Measurements from ENCODE around the gene ORM1. TPM values are rescaled to one million over a fixed set of nuclear protein-coding genes. Genes with fewer than 3 reads are reported as not detected.

ORM1 gene
- total and polyA plus RNA-seq, 2 donors (not counting 3 experiments of a cell fraction or from before 2014, with no cell fraction given) = not detected

GRCh38 chr9:114303571-114303970 is 19.3 kb upstream of the ORM1 start:
- FAIRE-seq (no peak), DNase-seq (ENCODE audit: low read depth, low spot score) (no peak)
- no peaks in the 10 kb centered on the region for H3K79me2 ChIP-seq (ENCODE audit: control insufficient read depth, insufficient read depth, low read length)
- no peak overlapping the region for H3K27ac ChIP-seq (ENCODE audit: insufficient read depth, low read depth, low read length)
- H4K20me1 ChIP-seq (replicated peaks; ENCODE audit: control insufficient read depth, extremely low read depth, insufficient read depth, low read length) = no peaks in the 10 kb centered on the region
- no peaks in the 10 kb centered on the region for H3K9me3 ChIP-seq (replicated peaks; ENCODE audit: control insufficient read depth, insufficient read depth, low read length)
- H3K27me3 ChIP-seq (ENCODE audit: control insufficient read depth in 2 of 2, insufficient read depth in 2 of 2, low read length in 2 of 2) = no peaks in the 10 kb centered on the region
- peaks cover 2 to 10% of the 10 kb centered on the region in 2 experiments for H3K36me3 ChIP-seq (ENCODE audit: control insufficient read depth in 2 of 2, extremely low read depth in 1 of 2, insufficient read depth in 2 of 2, low read length in 2 of 2)
- no peak overlapping the region for H2AFZ ChIP-seq (ENCODE audit: low read depth, low read length)
- TF ChIP-seq POLR2A (IDR thresholded peaks at IDR 0.05; ENCODE audit: low read depth, low read length) (no peak), FOS (IDR thresholded peaks at IDR 0.05; ENCODE audit: borderline replicate concordance, insufficient read depth, low read length) (no peak)
- TF ChIP-seq, protein P1, sequence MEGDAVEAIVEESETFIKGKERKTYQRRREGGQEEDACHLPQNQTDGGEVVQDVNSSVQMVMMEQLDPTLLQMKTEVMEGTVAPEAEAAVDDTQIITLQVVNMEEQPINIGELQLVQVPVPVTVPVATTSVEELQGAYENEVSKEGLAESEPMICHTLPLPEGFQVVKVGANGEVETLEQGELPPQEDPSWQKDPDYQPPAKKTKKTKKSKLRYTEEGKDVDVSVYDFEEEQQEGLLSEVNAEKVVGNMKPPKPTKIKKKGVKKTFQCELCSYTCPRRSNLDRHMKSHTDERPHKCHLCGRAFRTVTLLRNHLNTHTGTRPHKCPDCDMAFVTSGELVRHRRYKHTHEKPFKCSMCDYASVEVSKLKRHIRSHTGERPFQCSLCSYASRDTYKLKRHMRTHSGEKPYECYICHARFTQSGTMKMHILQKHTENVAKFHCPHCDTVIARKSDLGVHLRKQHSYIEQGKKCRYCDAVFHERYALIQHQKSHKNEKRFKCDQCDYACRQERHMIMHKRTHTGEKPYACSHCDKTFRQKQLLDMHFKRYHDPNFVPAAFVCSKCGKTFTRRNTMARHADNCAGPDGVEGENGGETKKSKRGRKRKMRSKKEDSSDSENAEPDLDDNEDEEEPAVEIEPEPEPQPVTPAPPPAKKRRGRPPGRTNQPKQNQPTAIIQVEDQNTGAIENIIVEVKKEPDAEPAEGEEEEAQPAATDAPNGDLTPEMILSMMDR (IDR thresholded peaks at IDR 0.05; ENCODE audit: extremely low read depth in 1 of 2, insufficient read depth in 1 of 2, low read depth in 1 of 2, low read length in 2 of 2) = no peak
- H3K9ac ChIP-seq (replicated peaks; ENCODE audit: extremely low read depth, insufficient read depth, low read length) = no peak overlapping the region
- no peaks in the 10 kb centered on the region for H3K4me1 ChIP-seq (ENCODE audit: control insufficient read depth, extremely low read depth, insufficient read depth, low read length)
- CTCF ChIA-PET = interaction anchor here (1.0 kb wide), 1 partner anchor 65 kb away, joined by 3 read pairs; no protein-coding TSS in a partner anchor
- H3K9me1 ChIP-seq (replicated peaks; ENCODE audit: control insufficient read depth, extremely low read depth, insufficient read depth, low read length) = no peaks in the 10 kb centered on the region
- POLR2A ChIA-PET = interaction anchor here (0.7 kb wide), 1 partner anchor 88 kb away, joined by 4 read pairs; no protein-coding TSS in a partner anchor
- dilution Hi-C loops (cut with MboI; ENCODE audit: extremely low pct_ligation_motif_present, low sequenced_read_pairs) (no loop called here), intact Hi-C loops (cut with micrococcal nuclease) (no loop called here)
- no TSS peak for BruUV-seq (replicated peaks)
- H3K4me3 ChIP-seq (replicated peaks in 1 of 3; ENCODE audit: insufficient read depth in 1 of 3, low read depth in 1 of 3, low read length in 3 of 3) = no peak overlapping the region
- no peak overlapping the region for H3K4me2 ChIP-seq (ENCODE audit: insufficient read depth, low read length)

GRCh38 chr9:114303977-114304376 is 18.9 kb upstream of the ORM1 start:
- no peak overlapping the region for H3K9ac ChIP-seq (replicated peaks; ENCODE audit: extremely low read depth, insufficient read depth, low read length)
- no peak overlapping the region for H2AFZ ChIP-seq (ENCODE audit: low read depth, low read length)
- no peak overlapping the region for H3K4me2 ChIP-seq (ENCODE audit: insufficient read depth, low read length)
- dilution Hi-C loops (cut with MboI; ENCODE audit: extremely low pct_ligation_motif_present, low sequenced_read_pairs) = no loop called here
- H3K79me2 ChIP-seq (ENCODE audit: control insufficient read depth, insufficient read depth, low read length) = no peaks in the 10 kb centered on the region
- FAIRE-seq = no peak
- ChIA-PET POLR2A (no interaction called here), CTCF (interaction anchor here (1.0 kb wide), 1 partner anchor 65 kb away, joined by 3 read pairs; no protein-coding TSS in a partner anchor)
- H3K4me1 ChIP-seq (ENCODE audit: control insufficient read depth, extremely low read depth, insufficient read depth, low read length) = no peaks in the 10 kb centered on the region
- intact Hi-C loops (cut with micrococcal nuclease) = no loop called here
- H4K20me1 ChIP-seq (replicated peaks; ENCODE audit: control insufficient read depth, extremely low read depth, insufficient read depth, low read length) = no peaks in the 10 kb centered on the region
- no peak for DNase-seq (ENCODE audit: low read depth, low spot score)
- H3K9me1 ChIP-seq (replicated peaks; ENCODE audit: control insufficient read depth, extremely low read depth, insufficient read depth, low read length) = no peaks in the 10 kb centered on the region
- H3K4me3 ChIP-seq (replicated peaks in 1 of 3; ENCODE audit: insufficient read depth in 1 of 3, low read depth in 1 of 3, low read length in 3 of 3) = no peak overlapping the region
- TF ChIP-seq EZH2 (IDR thresholded peaks at IDR 0.05; ENCODE audit: borderline replicate concordance, low read depth, low read length, severe bottlenecking) (no peak), MAX (IDR thresholded peaks at IDR 0.05; ENCODE audit: insufficient read depth, insufficient read length) (no peak), GATA2 (IDR thresholded peaks at IDR 0.05; ENCODE audit: insufficient read depth, insufficient read length, low read depth, low read length) (no peak), JUN (IDR thresholded peaks at IDR 0.05; ENCODE audit: borderline replicate concordance, insufficient read depth, insufficient read length, low read depth) (no peak), FOS (IDR thresholded peaks at IDR 0.05; ENCODE audit: borderline replicate concordance, insufficient read depth, low read length) (no peak), POLR2AphosphoS5 (IDR thresholded peaks at IDR 0.05; ENCODE audit: insufficient read depth, low read depth, low read length) (no peak), MYC (IDR thresholded peaks at IDR 0.05; ENCODE audit: low read depth, low read length) (no peak), POLR2A (IDR thresholded peaks at IDR 0.05; ENCODE audit: low read depth, low read length) (no peak)
- TF ChIP-seq, protein P1 (IDR thresholded peaks at IDR 0.05; ENCODE audit: extremely low read depth in 1 of 2, insufficient read depth in 1 of 2, low read depth in 1 of 2, low read length in 2 of 2) = no peak
- no peaks in the 10 kb centered on the region for H3K27me3 ChIP-seq (ENCODE audit: control insufficient read depth in 2 of 2, insufficient read depth in 2 of 2, low read length in 2 of 2)
- peaks cover 2 to 12% of the 10 kb centered on the region in 2 experiments for H3K36me3 ChIP-seq (ENCODE audit: control insufficient read depth in 2 of 2, extremely low read depth in 1 of 2, insufficient read depth in 2 of 2, low read length in 2 of 2)
- no peaks in the 10 kb centered on the region for H3K9me3 ChIP-seq (replicated peaks; ENCODE audit: control insufficient read depth, insufficient read depth, low read length)
- no peak overlapping the region for H3K27ac ChIP-seq (ENCODE audit: insufficient read depth, low read depth, low read length)
- no TSS peak for BruUV-seq (replicated peaks)
